Neuron (in vitro differentiated cells): Measurements from ENCODE around the gene PLCH1.

ENCODE experiments used
- H2AFZ ChIP-seq: one replicate; pipeline ENCODE4 v1.6.1; 2013; ENCODE audit warnings: low read depth, mild to moderate bottlenecking, inconsistent platforms, low read length, moderate library complexity
- H3K27me3 ChIP-seq: one replicate; pipeline ENCODE4 v1.6.1; 2013; ENCODE audit warnings: low read length; ENCODE audit not compliant: insufficient read depth
- H3K36me3 ChIP-seq: one replicate; pipeline ENCODE4 v1.6.1; 2013; ENCODE audit warnings: low read length; ENCODE audit not compliant: insufficient read depth
- H3K4me1 ChIP-seq: one replicate; pipeline ENCODE4 v1.6.1; 2013; ENCODE audit warnings: low read length; ENCODE audit not compliant: insufficient read depth
- H3K4me3 ChIP-seq: 2 replicates; pipeline ENCODE4 v1.5.1; 2013; ENCODE audit warnings: mild to moderate bottlenecking, low read length, moderate library complexity
- H3K9me3 ChIP-seq: one replicate; pipeline ENCODE4 v1.6.1; 2013; ENCODE audit warnings: low read length

PLCH1 gene, protein sequence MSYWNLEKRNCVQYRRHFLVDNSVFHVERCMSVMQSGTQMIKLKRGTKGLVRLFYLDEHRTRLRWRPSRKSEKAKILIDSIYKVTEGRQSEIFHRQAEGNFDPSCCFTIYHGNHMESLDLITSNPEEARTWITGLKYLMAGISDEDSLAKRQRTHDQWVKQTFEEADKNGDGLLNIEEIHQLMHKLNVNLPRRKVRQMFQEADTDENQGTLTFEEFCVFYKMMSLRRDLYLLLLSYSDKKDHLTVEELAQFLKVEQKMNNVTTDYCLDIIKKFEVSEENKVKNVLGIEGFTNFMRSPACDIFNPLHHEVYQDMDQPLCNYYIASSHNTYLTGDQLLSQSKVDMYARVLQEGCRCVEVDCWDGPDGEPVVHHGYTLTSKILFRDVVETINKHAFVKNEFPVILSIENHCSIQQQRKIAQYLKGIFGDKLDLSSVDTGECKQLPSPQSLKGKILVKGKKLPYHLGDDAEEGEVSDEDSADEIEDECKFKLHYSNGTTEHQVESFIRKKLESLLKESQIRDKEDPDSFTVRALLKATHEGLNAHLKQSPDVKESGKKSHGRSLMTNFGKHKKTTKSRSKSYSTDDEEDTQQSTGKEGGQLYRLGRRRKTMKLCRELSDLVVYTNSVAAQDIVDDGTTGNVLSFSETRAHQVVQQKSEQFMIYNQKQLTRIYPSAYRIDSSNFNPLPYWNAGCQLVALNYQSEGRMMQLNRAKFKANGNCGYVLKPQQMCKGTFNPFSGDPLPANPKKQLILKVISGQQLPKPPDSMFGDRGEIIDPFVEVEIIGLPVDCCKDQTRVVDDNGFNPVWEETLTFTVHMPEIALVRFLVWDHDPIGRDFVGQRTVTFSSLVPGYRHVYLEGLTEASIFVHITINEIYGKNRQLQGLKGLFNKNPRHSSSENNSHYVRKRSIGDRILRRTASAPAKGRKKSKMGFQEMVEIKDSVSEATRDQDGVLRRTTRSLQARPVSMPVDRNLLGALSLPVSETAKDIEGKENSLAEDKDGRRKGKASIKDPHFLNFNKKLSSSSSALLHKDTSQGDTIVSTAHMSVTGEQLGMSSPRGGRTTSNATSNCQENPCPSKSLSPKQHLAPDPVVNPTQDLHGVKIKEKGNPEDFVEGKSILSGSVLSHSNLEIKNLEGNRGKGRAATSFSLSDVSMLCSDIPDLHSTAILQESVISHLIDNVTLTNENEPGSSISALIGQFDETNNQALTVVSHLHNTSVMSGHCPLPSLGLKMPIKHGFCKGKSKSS (N-terminal part only)

DNA sequence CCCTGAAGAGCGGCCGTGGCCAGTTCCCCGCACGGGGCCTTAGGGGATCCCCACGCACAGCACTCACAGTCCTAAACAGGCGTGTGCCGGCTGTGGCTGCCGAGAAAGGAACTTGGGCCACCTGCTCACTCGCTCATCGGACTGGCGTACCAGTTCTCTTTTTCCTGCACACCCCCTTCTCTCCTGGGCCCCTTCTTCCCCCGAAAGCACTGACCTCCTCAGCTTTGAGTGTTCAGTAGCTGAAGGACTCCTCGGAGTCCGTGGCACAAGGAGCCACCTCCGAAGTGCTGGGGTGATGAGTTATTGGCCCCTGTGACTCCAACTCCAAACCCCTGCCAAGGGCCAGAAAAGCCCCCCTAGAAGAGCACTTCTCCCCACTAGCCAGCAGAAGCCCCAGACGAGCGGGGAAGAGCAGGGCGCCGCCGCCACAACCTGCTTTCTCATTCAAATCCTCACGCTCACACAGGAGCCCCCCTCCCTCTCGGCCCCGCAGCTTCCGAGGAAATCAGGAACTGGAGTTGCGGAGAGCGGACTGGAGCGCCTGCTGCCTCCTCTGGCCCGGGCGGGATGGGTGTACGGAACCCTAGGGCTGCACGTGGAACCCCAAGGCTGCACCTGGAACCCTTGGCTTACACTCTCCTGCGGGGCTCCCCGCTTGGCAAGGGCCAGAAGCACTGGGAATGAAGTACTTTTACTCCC, at the start of gene PLCH1:
TSS of gene PLCH1 (minus strand) at position 446 of the 699 bp plus-strand sequence. CDS start 40,847 bp downstream, outside the sequence.
- peak within 1 kb of the TSS; percentile 91 for H2AFZ ChIP-seq
- H3K36me3 ChIP-seq: no peaks in the 10 kb centered on the region
- H3K27me3 ChIP-seq: no peaks in the 10 kb centered on the region
- H3K4me1 ChIP-seq: peaks cover 65% of the 10 kb centered on the region
- H3K9me3 ChIP-seq: no peaks in the 10 kb centered on the region
- peak within 1 kb of the TSS; percentile 92 for H3K4me3 ChIP-seq

DNA sequence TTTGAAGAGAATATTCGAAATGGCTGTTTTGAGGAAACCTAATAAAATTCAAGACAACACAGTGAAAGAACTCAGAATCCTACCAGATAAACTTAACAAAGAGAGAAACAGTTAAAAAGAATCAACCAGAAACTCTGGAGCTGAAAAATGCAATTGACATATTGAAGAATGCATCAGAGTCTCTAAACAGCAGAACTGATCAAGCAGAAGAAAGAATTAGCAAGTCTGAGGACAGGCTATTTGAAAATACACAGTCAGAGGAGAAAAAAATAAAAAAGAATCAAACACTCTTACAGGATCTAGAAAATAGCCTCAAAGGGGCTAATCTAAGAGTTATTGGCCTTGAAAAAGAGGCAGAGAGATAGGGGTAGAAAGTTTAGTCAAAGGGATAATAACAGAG, 47.7 kb upstream of the PLCH1 start:
- H2AFZ ChIP-seq: no peak overlapping the region
- no peaks in the 10 kb centered on the region for H3K4me1 ChIP-seq
- H3K4me3 ChIP-seq: no peak overlapping the region
- peaks cover 13% of the 10 kb centered on the region for H3K9me3 ChIP-seq
- peaks cover 3% of the 10 kb centered on the region for H3K36me3 ChIP-seq
- H3K27me3 ChIP-seq: no peaks in the 10 kb centered on the region

DNA sequence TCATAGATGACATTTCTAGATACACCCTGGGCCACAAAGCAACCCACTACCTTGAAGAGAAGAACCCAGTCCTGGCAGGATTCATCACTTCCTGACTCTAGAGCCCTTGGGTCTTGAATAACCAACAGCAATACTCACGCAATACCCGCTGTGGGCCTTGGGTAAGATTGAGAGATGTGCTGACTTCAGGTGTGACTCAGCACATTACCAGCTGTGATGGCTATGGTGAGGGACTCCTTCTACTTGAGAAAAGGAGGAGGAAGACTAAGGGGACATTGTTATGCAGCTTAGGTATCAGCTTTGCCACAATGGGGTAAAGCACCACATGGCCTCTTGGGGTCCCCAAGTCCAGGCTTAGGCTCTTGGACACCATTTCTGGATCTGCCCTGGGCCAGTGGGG, 46.3 kb upstream of the PLCH1 start:
- Histone ChIP-seq H3K27me3 (no peaks in the 10 kb centered on the region), H3K9me3 (peaks cover 13% of the 10 kb centered on the region), H2AFZ (no peak overlapping the region), H3K36me3 (peaks cover 3% of the 10 kb centered on the region), H3K4me1 (no peaks in the 10 kb centered on the region), H3K4me3 (no peak overlapping the region)

DNA sequence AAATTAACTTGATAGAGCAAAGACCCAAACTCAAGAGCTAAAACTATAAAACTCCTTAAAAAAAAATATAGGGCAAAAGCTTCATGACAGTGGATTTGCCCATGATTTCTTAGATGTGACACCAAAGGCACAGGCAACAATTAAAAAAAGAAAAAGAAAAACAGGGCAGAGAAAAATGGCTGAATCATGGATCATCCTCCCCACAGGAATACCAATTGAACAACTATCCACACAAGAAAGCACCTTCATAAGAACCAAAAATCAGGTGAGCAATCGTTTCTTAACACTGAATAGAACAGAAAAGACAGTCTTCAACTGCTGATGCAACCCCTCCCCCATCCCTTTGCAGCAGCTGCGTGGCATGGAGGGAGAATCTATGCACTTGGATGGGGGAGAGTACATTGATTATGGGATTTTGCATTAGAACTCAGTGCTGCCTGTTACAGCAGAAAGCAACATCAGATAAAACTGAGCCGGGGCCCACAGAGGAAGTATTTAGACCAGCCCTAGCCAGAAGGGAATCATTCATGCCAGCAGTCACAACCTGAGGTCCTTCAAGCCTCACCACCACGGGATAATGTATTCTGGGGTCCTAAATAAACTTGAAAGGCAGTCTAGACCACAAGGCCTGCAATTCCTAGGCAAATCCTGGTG, 45.5 kb upstream of the PLCH1 start:
- Histone ChIP-seq H2AFZ (no peak overlapping the region), H3K4me3 (no peak overlapping the region), H3K4me1 (no peaks in the 10 kb centered on the region), H3K27me3 (no peaks in the 10 kb centered on the region), H3K9me3 (peaks cover 13% of the 10 kb centered on the region), H3K36me3 (peaks cover 3% of the 10 kb centered on the region)

DNA sequence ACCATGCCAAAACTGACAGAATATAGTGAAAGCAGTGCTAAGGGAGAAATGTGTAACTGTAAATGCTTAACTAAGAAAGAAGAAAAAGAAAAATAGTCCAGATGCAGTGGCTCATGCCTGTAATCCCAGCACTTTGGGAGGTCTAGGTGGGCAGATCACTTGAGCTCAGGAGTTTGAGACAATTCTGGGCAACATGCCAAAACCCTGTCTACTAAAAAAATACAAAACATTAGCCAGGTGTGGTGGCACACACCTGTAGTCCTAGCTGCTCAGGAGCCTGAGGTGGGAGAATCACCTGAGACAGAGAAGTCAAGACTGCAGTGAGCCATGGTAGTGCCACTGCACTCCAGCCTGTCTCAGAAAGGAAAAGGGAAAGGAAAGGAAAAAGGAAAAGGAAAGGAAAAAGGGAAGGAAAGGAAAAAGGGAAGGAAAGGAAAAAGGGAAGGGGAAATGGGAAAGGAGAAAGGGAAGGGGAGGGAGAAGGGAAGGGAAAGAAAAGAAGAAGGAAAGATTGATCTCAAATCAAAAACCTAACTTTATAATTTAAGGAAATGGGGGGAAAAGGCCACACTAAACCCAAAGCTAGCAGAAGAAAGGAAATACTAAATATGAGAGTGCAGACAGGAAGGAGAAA, 40.9 kb upstream of the PLCH1 start:
- Histone ChIP-seq H3K4me1 (no peaks in the 10 kb centered on the region), H2AFZ (no peak overlapping the region)

DNA sequence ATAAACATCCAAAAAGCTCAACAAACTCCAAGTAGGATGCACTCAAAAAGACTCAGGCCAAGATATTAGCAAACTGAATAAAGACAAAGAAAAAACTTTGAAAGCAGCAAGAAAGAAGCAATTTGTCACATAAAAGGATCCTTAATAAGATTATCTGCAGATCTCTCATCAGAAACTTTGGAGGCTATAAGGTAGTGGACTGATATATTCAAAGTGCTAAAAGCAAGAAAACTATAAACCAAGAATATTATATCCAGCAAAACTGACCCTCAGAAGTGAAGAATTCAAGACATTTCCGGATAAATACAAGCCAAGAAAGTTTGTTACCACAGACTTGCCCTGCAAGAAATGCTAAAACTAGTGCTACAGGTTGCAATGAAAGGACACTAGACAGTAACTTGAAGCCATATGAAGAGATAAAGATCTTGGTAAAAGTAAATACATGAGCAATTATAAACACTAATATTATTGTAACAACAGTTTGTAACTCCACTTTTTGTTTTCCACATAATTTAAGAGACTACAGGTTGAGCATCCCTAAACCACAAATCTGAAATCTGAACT, 37.6 kb upstream of the PLCH1 start:
- no peak overlapping the region for H2AFZ ChIP-seq
- peaks cover 3% of the 10 kb centered on the region for H3K9me3 ChIP-seq

More for the DNA sequence above, 40.9 kb upstream of the PLCH1 start:
- H3K36me3 ChIP-seq: no peaks in the 10 kb centered on the region
- H3K9me3 ChIP-seq: no peaks in the 10 kb centered on the region
- no peak overlapping the region for H3K4me3 ChIP-seq
- no peaks in the 10 kb centered on the region for H3K27me3 ChIP-seq

DNA sequence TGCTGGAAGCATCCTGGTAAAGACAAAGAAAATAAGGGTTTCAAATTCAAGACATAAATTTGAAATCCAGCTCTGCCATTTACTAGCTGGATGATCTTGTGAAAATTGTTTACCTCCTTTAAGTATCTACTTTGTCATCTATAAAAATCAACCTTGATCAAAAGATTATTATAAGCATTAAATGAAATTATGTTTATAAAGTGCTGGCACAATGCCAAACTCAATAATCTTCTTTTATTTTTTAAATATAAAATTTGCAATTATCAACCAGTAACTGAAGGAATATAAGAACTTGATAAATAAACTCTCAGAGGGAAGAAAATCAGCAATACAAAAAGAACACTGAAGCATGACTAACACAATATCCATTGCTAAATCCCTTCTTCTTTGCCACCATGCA, 35.4 kb upstream of the PLCH1 start:
- Histone ChIP-seq H3K36me3 (peaks cover 5% of the 10 kb centered on the region), H3K4me3 (no peak overlapping the region), H2AFZ (no peak overlapping the region), H3K27me3 (no peaks in the 10 kb centered on the region), H3K9me3 (peaks cover 3% of the 10 kb centered on the region), H3K4me1 (no peaks in the 10 kb centered on the region)

More for the DNA sequence above, 37.6 kb upstream of the PLCH1 start:
- Histone ChIP-seq H3K4me3 (no peak overlapping the region), H3K4me1 (no peaks in the 10 kb centered on the region), H3K36me3 (peaks cover 5% of the 10 kb centered on the region), H3K27me3 (no peaks in the 10 kb centered on the region)

DNA sequence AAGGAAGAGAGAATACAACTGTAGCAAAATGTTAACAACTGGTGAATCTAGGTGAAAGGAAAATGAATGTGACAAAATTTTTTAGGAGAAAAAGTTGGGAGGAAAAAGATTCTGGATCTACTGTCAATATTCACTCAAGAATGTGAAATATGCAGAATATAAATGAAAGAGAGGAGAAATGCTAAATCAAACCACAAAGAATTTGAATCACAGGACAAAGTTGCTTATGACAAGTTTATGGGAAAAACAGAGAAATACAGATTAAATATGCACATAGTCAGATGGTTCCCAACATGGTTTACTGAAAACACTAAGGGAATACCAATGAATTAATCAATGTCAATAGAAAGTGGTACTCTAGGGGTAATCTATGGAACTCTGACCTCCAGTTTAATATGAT, 33.6 kb upstream of the PLCH1 start:
- Histone ChIP-seq H2AFZ (no peak overlapping the region), H3K4me3 (no peak overlapping the region), H3K4me1 (no peaks in the 10 kb centered on the region), H3K36me3 (peaks cover 5% of the 10 kb centered on the region), H3K9me3 (peaks cover 3% of the 10 kb centered on the region), H3K27me3 (no peaks in the 10 kb centered on the region)

DNA sequence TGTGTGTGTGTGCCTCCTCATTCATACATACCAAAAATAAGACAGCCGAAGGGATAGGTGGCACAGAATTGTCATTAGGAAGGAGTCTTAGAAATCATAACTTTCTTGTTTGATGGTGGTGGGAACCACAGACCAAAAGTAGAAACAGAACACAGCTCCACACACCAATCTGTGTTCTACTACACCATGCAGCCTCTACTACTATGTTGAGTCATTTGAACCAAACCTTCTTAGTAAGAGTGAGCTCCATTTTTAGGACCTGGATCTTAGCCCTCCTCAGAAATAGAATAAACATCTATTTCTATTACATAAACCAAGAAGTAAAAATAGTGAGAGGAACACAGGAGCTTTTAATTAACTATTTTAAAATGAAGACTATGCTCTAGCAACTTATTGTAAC, 27.9 kb upstream of the PLCH1 start:
- Histone ChIP-seq H2AFZ (no peak overlapping the region), H3K4me1 (no peaks in the 10 kb centered on the region), H3K9me3 (peaks cover 8% of the 10 kb centered on the region), H3K27me3 (no peaks in the 10 kb centered on the region), H3K4me3 (no peak overlapping the region), H3K36me3 (peaks cover 9% of the 10 kb centered on the region)

DNA sequence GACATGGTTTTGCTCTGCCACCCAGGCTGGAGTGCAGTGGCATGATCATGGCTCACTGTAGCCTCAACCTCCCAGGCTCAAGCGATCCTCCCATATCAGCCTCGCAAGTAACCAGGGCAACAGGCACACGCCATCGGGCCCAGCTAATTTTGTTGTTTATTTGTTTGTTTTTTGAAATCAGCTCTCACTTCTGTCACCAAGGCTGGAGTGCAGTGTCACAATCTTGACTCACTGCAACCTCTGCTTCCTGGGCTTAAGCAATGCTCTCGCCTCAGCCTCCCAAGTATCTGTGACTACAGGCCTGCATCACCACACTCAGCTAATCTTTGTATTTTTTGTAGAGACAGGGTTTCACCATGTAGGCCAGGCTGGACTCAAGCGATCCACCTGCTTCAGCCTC, 26.3 kb upstream of the PLCH1 start:
- Histone ChIP-seq H3K27me3 (no peaks in the 10 kb centered on the region), H3K9me3 (peaks cover 8% of the 10 kb centered on the region), H3K4me3 (no peak overlapping the region), H3K4me1 (no peaks in the 10 kb centered on the region), H3K36me3 (peaks cover 9% of the 10 kb centered on the region), H2AFZ (no peak overlapping the region)

DNA sequence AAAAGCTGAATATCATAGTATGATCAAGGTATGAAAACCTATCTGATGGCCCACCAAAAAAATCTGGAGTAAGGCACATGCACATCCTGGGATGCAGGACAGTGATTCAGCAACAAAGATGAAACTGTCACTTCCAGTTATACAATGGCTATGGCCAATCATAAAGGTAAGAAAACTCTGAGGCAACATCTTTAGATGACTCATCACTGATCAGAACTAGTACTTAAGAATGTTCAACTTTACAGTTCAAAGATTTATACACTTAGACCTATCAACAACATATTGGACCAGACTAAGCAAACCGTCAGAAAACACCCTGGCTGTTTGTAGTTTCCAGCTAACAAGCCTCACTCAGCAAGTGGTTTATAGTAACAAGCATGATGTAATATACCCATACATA, 21.3 kb upstream of the PLCH1 start:
- H3K4me1 ChIP-seq: no peaks in the 10 kb centered on the region
- peaks cover 8% of the 10 kb centered on the region for H3K9me3 ChIP-seq
- peaks cover 8% of the 10 kb centered on the region for H3K36me3 ChIP-seq
- no peak overlapping the region for H3K4me3 ChIP-seq
- H2AFZ ChIP-seq: no peak overlapping the region
- H3K27me3 ChIP-seq: no peaks in the 10 kb centered on the region
